ENCODE results near the gene MGAT3.

Gene MGAT3

GRCh38 chr22:39429916-39430575 lies 26.8 kb upstream of the MGAT3 start:
- no peak for DNase-seq

GRCh38 chr22:39430576-39431150 lies 26.1 kb upstream of the MGAT3 start:
- no peak for DNase-seq

- DNase-seq: no peak
Observed at GRCh38 chr22:39431216-39431801, 25.5 kb upstream of the MGAT3 start.

- no peak for DNase-seq
Observed at GRCh38 chr22:39431821-39432251, 25.0 kb upstream of the MGAT3 start.

GRCh38 chr22:39432361-39432811 lies 24.4 kb upstream of the MGAT3 start:
- no peak for DNase-seq

GRCh38 chr22:39433476-39434242 lies 23.2 kb upstream of the MGAT3 start:
- no peak for DNase-seq

- no peak for DNase-seq
Observed at GRCh38 chr22:39434243-39434653, 22.6 kb upstream of the MGAT3 start.

GRCh38 chr22:39434721-39435120 lies 22.1 kb upstream of the MGAT3 start:
- no peak for DNase-seq

GRCh38 chr22:39435616-39436015 lies 21.2 kb upstream of the MGAT3 start:
- no peak for DNase-seq

GRCh38 chr22:39437791-39438704 lies 18.8 kb upstream of the MGAT3 start:
- no peak for DNase-seq

GRCh38 chr22:39439170-39439569 lies 17.6 kb upstream of the MGAT3 start:
- DNase-seq: no peak

GRCh38 chr22:39443398-39443797 lies 13.4 kb upstream of the MGAT3 start:
- no peak for DNase-seq

GRCh38 chr22:39444247-39444800 lies 12.5 kb upstream of the MGAT3 start:
- no peak for DNase-seq

GRCh38 chr22:39444937-39445465 lies 11.8 kb upstream of the MGAT3 start:
- DNase-seq: no peak

GRCh38 chr22:39445678-39446077 lies 11.1 kb upstream of the MGAT3 start:
- DNase-seq: no peak

GRCh38 chr22:39446239-39446721 lies 10.5 kb upstream of the MGAT3 start:
- no peak for DNase-seq

- DNase-seq: no peak
Observed at GRCh38 chr22:39448205-39449054, 8.4 kb upstream of the MGAT3 start.

GRCh38 chr22:39449708-39450107 lies 7.1 kb upstream of the MGAT3 start:
- DNase-seq: no peak

GRCh38 chr22:39450258-39450955 lies 6.4 kb upstream of the MGAT3 start:
- no peak for DNase-seq

- no peak for DNase-seq
Observed at GRCh38 chr22:39452740-39453040, 4.1 kb upstream of the MGAT3 start.
